ENCODE measurements around the gene ZNF366.

The ZNF366 gene

GRCh38 chr5:72468606-72469005 lies 38.6 kb downstream of the ZNF366 start:
- Mint-ChIP-seq H3K36me3 (no peaks in the 10 kb centered on the region), H3K27ac (no peak overlapping the region), H3K4me3 (no peak overlapping the region), H3K4me1 (peaks cover 11% of the 10 kb centered on the region), H3K9me3 (no peaks in the 10 kb centered on the region)
- DNase-seq (ENCODE audit: low spot score in 2 of 2) = no peak
- ATAC-seq = no peak

GRCh38 chr5:72468024-72468423 lies 39.2 kb downstream of the ZNF366 start:
- no peak for DNase-seq (ENCODE audit: low spot score in 2 of 2)
- H3K4me1 Mint-ChIP-seq = peaks cover 11% of the 10 kb centered on the region
- ATAC-seq = no peak
- no peak overlapping the region for H3K4me3 Mint-ChIP-seq
- H3K36me3 Mint-ChIP-seq = no peaks in the 10 kb centered on the region
- no peaks in the 10 kb centered on the region for H3K9me3 Mint-ChIP-seq
- H3K27ac Mint-ChIP-seq = no peak overlapping the region

- H3K4me3 Mint-ChIP-seq = no peak overlapping the region
- DNase-seq (ENCODE audit: low spot score in 2 of 2) (no peak), ATAC-seq (no peak)
- peaks cover 11% of the 10 kb centered on the region for H3K4me1 Mint-ChIP-seq
- no peaks in the 10 kb centered on the region for H3K9me3 Mint-ChIP-seq
- no peak overlapping the region for H3K27ac Mint-ChIP-seq
- H3K36me3 Mint-ChIP-seq = no peaks in the 10 kb centered on the region
Measured at GRCh38 chr5:72467461-72467860, 39.7 kb downstream of the ZNF366 start.

- Mint-ChIP-seq H3K27ac (no peak overlapping the region), H3K9me3 (no peaks in the 10 kb centered on the region), H3K4me3 (no peak overlapping the region), H3K4me1 (peaks cover 11% of the 10 kb centered on the region), H3K36me3 (no peaks in the 10 kb centered on the region)
- DNase-seq (ENCODE audit: low spot score in 2 of 2) (no peak), ATAC-seq (peak; percentile 60)
Measured at GRCh38 chr5:72465601-72466563, 41.3 kb downstream of the ZNF366 start.

GRCh38 chr5:72465066-72465465 lies 42.1 kb downstream of the ZNF366 start:
- ATAC-seq = no peak
- no peak overlapping the region for H3K4me3 Mint-ChIP-seq
- H3K36me3 Mint-ChIP-seq = no peaks in the 10 kb centered on the region
- no peak for DNase-seq (ENCODE audit: low spot score in 2 of 2)
- H3K4me1 Mint-ChIP-seq = peaks cover 11% of the 10 kb centered on the region
- H3K27ac Mint-ChIP-seq = no peak overlapping the region
- no peaks in the 10 kb centered on the region for H3K9me3 Mint-ChIP-seq

- ATAC-seq (no peak), DNase-seq (ENCODE audit: low spot score in 2 of 2) (no peak)
- no peaks in the 10 kb centered on the region for H3K9me3 Mint-ChIP-seq
- no peak overlapping the region for H3K4me3 Mint-ChIP-seq
- peaks cover 11% of the 10 kb centered on the region for H3K4me1 Mint-ChIP-seq
- H3K36me3 Mint-ChIP-seq = no peaks in the 10 kb centered on the region
- no peak overlapping the region for H3K27ac Mint-ChIP-seq
Measured at GRCh38 chr5:72464071-72464470, 43.1 kb downstream of the ZNF366 start.

- no peak for ATAC-seq
- no peak overlapping the region for H3K27ac Mint-ChIP-seq
- no peak for DNase-seq (ENCODE audit: low spot score in 2 of 2)
- H3K9me3 Mint-ChIP-seq = no peaks in the 10 kb centered on the region
- H3K36me3 Mint-ChIP-seq = no peaks in the 10 kb centered on the region
- H3K4me3 Mint-ChIP-seq = no peak overlapping the region
- H3K4me1 Mint-ChIP-seq = peaks cover 11% of the 10 kb centered on the region
Measured at GRCh38 chr5:72463449-72464052, 43.7 kb downstream of the ZNF366 start.

- Mint-ChIP-seq H3K4me3 (no peak overlapping the region), H3K4me1 (peaks cover 6% of the 10 kb centered on the region), H3K27ac (no peak overlapping the region), H3K9me3 (no peaks in the 10 kb centered on the region), H3K36me3 (no peaks in the 10 kb centered on the region)
- DNase-seq (ENCODE audit: low spot score in 2 of 2) = no peak
- ATAC-seq = no peak
Measured at GRCh38 chr5:72460413-72460812, 46.8 kb downstream of the ZNF366 start.

GRCh38 chr5:72459913-72460312 lies 47.3 kb downstream of the ZNF366 start:
- H3K36me3 Mint-ChIP-seq = no peaks in the 10 kb centered on the region
- ATAC-seq (no peak), DNase-seq (ENCODE audit: low spot score in 2 of 2) (no peak)
- H3K4me1 Mint-ChIP-seq = peaks cover under 1% of the 10 kb centered on the region
- no peaks in the 10 kb centered on the region for H3K9me3 Mint-ChIP-seq
- no peak overlapping the region for H3K4me3 Mint-ChIP-seq
- no peak overlapping the region for H3K27ac Mint-ChIP-seq

GRCh38 chr5:72459089-72459661 lies 48.0 kb downstream of the ZNF366 start:
- ATAC-seq (no peak), DNase-seq (ENCODE audit: low spot score in 2 of 2) (no peak)
- no peak overlapping the region for H3K27ac Mint-ChIP-seq
- no peaks in the 10 kb centered on the region for H3K4me1 Mint-ChIP-seq
- no peaks in the 10 kb centered on the region for H3K36me3 Mint-ChIP-seq
- H3K9me3 Mint-ChIP-seq = no peaks in the 10 kb centered on the region
- no peak overlapping the region for H3K4me3 Mint-ChIP-seq

- no peak for ATAC-seq
- DNase-seq (ENCODE audit: low spot score in 2 of 2) = no peak
- Mint-ChIP-seq H3K4me1 (no peaks in the 10 kb centered on the region), H3K4me3 (no peak overlapping the region), H3K36me3 (no peaks in the 10 kb centered on the region), H3K27ac (no peak overlapping the region), H3K9me3 (no peaks in the 10 kb centered on the region)
Measured at GRCh38 chr5:72458407-72458806, 48.8 kb downstream of the ZNF366 start.

- H3K27ac Mint-ChIP-seq = no peak overlapping the region
- H3K36me3 Mint-ChIP-seq = no peaks in the 10 kb centered on the region
- no peak overlapping the region for H3K4me3 Mint-ChIP-seq
- no peaks in the 10 kb centered on the region for H3K4me1 Mint-ChIP-seq
- H3K9me3 Mint-ChIP-seq = no peaks in the 10 kb centered on the region
- DNase-seq (ENCODE audit: low spot score in 2 of 2) = no peak
- no peak for ATAC-seq
Measured at GRCh38 chr5:72457491-72457890, 49.7 kb downstream of the ZNF366 start.

GRCh38 chr5:72456391-72457074 lies 50.7 kb downstream of the ZNF366 start:
- no peak for DNase-seq (ENCODE audit: low spot score in 2 of 2)
- Mint-ChIP-seq H3K9me3 (no peaks in the 10 kb centered on the region), H3K36me3 (no peaks in the 10 kb centered on the region), H3K27ac (no peak overlapping the region), H3K4me3 (no peak overlapping the region), H3K4me1 (no peaks in the 10 kb centered on the region)
- ATAC-seq = no peak

GRCh38 chr5:72455476-72455875 lies 51.7 kb downstream of the ZNF366 start:
- ATAC-seq = no peak
- no peaks in the 10 kb centered on the region for H3K36me3 Mint-ChIP-seq
- no peak for DNase-seq (ENCODE audit: low spot score in 2 of 2)

GRCh38 chr5:72454996-72455395 lies 52.2 kb downstream of the ZNF366 start:
- ATAC-seq = no peak
- no peak overlapping the region for H3K27ac Mint-ChIP-seq
- H3K9me3 Mint-ChIP-seq = no peaks in the 10 kb centered on the region
- DNase-seq (ENCODE audit: low spot score in 2 of 2) = no peak
- no peaks in the 10 kb centered on the region for H3K36me3 Mint-ChIP-seq
- H3K4me1 Mint-ChIP-seq = no peaks in the 10 kb centered on the region
- H3K4me3 Mint-ChIP-seq = no peak overlapping the region

More at GRCh38 chr5:72455476-72455875, 51.7 kb downstream of the ZNF366 start:
- no peaks in the 10 kb centered on the region for H3K4me1 Mint-ChIP-seq
- H3K27ac Mint-ChIP-seq = no peak overlapping the region
- H3K9me3 Mint-ChIP-seq = no peaks in the 10 kb centered on the region
- no peak overlapping the region for H3K4me3 Mint-ChIP-seq
